GM21529 (cell line): ENCODE data around the gene AVL9.

Experiments used
- ATAC-seq: cut with Tn5 transposase; IDR thresholded peaks from one replicate; pipeline ENCODE4 v1.9.1; 2021; ENCODE audit not compliant: unreplicated experiment

AVL9 gene

GRCh38 chr7:32532716-32533115, 37.4 kb downstream of the AVL9 start:
- ATAC-seq: no peak

DNA sequence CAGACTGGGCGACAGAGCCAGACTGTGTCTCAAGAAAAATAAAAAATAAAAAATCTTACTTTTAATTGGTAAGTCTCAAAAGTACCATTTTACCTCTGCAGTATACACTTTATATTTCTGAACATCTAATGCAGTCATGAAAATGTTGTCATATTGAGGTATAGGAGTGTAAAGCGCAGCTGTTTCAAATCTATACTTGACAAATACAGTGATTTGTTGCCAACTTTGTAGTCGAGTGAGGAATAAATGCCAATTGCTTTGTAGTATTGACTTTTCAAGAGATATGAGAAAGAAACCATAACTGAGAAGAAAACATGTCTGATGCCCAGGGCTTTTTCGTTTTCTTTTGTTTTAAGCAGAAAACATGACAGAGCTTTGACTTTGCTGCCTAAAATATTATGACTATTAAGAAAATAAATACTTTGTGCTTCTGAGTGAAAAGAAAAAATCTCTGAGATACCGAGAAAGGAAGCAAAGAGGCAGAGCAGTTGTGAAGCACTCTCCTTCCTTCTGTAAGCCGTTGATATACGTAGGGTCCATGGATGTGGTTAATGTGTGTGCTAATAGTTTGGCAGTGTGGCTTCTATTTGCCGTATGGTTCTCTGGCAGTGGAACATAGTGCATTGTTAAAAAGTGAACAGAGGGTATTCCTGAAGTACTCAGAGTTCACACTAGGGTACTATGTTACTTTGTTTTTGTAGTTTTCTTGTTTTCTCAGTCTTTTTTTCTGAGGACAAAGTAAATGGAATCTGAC, 38.2 kb downstream of the AVL9 start:
- no peak for ATAC-seq

DNA sequence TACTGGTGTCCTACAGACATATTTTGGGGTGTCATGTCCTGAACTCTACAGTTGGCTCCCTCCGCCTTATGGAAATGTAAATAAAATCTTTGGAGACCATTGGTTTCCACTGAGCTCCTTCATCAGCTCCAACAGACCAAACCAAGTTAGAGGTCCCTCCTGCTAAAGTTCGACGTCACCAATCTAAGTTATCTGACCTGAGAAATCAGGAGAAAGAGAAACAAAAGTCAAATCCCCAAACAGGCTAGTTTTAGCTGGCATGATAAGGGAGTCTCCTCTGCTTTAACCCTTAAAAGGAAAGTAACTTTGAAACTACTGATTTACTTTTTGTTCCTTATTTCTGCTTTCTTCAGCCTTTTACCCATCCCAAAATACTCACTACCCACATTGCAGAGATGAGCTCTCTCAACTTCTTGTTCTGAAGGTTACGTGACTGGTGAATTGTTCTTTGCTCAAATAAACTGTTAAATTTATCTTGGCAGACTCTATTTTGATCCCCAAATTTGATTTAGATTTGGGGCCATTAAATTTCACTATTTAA, 39.9 kb downstream of the AVL9 start:
- ATAC-seq: peak; percentile 64

DNA sequence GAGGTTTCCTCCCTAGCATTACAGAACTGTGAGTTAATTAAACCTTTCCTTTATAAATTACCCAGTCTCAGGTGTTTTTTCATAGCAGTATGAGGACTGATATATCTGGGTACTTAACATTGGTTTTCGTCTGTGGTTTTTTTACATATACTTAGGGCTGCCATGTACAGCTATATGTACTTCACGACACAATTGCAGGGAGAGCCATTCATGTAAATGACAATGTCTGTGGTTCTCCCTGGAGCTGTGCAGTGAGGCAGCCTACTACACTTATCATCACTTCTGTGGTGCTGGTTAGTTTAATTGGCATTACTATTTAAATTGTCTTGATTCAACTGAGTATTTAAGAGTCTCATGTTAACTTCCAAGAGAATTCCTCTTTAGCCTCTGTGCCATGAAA, 40.7 kb downstream of the AVL9 start:
- no peak for ATAC-seq

GRCh38 chr7:32536585-32536984, 41.3 kb downstream of the AVL9 start:
- no peak for ATAC-seq

- ATAC-seq: no peak
These were observed 42.5 kb downstream of the AVL9 start for GRCh38 chr7:32537760-32538159.

- ATAC-seq: no peak
These were observed 44.1 kb downstream of the AVL9 start for GRCh38 chr7:32539366-32539765.

DNA sequence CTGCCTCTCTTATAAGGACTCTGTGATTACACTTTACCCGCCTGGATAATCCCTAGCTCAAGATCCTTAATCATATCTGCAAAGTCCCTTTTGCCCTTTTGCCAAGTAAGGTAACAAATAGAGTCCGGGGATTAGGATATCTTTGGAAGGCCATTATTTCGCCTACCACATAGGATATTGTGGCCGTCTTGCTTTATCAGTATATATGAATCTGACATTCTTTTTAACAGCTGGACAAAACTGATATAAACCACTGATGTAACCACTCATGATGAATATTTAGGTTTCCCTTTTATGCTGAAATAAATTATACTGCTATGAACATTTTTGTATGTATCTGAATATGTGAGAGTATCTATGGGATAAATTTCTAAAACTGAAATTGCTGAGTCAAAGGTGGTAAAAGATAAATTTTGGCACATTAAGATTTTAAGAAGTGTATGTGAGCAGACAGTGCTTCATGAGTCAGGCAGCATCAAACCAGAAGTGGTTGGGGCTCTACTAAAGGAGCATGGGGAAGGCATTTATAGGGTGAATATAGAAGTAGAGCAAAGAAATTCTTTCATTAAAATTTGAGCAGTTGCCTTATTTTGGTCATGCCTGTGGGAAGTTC, 44.7 kb downstream of the AVL9 start:
- ATAC-seq: no peak

- ATAC-seq: no peak
These were observed 47.3 kb downstream of the AVL9 start for GRCh38 chr7:32542595-32542994.

- no peak for ATAC-seq
These were observed 64.2 kb downstream of the AVL9 start for GRCh38 chr7:32559480-32559879.

DNA sequence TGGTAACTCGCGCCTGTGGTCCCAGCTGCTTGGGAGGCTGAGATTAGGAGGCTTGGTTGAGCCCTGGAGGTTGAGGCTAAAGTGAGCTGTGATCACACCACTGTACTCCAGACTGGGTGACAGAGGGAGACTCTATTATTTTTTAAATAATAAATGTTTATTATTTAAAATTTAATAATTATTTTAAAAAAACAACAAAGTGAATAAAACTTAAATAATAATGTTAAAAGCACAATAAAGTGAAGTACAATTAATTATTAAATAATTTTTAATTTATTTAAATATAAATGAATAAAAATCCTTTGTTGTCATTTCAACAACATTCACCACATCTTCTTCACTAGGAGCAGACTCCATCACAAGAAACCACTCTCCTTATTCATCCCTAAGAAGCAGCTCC, 64.8 kb downstream of the AVL9 start:
- no peak for ATAC-seq

GRCh38 chr7:32561613-32562012, 66.3 kb downstream of the AVL9 start:
- ATAC-seq: no peak

DNA sequence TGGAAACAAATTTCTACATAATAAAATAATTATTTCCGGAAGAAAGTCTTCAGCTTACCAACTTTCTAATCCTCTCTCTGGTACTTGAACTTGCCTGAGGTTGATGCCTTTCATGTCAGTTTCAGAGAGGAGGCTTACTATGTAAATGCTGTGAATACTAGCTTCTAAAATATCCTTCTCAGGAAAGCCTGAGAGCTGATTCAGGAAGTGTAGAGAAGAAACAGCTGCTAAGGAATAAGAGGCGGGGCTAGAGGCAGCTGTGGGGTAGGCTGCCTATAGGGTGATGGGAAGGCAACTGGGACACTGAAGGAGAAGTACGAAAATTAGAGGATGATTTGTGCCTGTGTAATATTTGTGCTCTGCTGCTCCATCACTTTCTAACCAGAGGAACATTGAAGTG, 69.3 kb downstream of the AVL9 start:
- ATAC-seq: no peak

DNA sequence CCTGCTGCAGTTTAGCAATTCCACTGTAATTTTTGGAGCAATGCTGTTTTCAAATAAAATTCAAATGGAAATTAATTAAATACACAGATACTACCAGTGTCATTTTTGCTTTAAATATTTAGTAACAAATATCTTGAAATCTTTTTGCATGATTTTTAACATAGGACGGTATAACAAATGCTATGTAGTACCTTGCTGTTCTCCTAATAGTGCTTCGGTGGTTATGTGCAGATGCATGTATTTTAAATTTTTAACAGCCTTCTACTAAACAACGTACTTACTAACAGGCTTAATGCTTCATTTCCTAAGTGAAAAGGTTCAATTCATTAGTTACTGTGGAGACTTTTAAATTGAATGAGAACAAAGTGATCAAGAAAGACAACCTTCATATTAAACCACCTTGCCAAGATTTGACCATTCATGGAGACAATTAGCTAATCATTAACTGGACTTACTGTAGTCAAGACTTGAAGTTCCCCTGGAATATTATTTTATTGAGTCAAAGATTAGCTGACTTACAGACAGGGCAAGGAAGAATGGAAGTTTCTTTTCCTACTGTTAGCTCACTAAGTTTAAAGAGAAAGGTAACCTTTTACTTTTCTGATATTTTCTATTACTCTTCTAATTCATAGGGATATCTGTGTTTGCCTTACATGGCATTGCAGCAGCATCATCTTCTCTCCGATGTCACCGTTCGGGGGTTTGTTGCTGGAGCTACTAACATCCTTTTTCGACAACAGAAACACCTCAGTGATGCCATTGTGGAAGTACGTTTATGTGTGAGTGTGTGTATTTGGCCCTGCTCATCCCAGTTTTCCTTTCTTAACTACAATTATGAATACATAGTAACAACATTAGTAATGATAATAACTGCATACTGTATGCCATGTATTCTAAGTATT, 74.3 kb downstream of the AVL9 start:
- ATAC-seq: no peak

DNA sequence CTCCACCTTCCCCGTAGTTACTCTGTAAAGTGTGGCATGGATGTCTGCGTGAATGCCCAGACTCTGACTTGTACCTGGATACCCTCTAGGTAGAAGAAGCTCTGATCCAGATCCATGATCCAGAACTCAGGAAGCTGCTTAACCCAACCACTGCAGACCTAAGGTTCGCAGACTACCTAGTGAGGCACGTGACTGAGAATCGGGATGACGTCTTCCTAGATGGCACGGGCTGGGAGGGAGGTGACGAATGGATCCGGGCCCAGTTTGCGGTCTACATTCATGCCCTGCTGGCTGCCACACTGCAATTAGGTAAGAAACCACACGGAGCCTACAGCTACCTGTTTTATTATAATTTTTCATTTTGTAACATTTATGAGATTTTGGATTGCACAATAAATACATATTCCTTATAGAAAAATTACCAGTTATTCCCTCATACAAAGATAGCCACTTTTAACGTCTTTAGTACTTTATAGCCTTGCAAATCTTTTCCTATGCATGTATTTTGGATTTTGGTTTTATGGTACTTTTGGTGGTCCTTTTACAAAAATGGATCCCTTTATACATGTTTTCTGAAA, 77.9 kb downstream of the AVL9 start:
- ATAC-seq: no peak

DNA sequence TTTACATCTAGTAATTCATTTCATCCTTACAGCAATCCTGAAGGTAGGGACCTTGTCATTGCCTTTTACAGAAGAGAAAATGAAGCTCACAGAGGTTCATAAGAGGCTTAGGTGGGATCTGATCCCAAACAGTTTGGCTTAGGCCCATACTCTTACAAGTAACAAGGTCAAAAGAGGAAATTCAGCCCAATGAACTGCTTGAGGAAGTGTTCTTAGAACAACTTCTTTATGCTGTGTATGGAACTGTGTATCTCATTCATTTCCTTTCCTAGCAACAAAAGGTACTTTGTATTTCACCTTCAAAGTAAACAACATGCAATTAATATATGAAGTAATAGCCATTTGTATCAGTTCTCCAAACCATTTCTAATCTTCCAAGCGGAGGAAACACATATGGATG, 79.3 kb downstream of the AVL9 start:
- no peak for ATAC-seq

- no peak for ATAC-seq
These were observed 82.1 kb downstream of the AVL9 start for GRCh38 chr7:32577421-32577820.

DNA sequence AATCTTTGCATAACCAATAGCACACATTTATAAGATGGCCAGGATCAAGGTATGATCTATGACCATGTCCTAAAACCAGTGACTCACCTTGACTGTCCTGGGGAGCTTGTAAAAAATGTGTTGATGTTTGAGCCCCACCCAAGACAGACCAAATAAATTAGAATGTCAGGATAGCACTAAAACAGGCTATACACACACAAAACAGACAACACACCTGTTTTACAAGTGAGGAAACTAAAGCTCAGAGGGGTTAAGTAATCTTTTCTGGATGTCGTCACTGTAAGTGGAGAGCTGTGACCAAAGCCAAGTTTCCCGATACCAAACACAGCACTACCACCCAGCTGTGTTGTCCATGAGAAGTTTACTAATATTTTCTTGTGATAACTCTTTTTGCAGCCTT, 84.5 kb downstream of the AVL9 start:
- ATAC-seq: no peak

DNA sequence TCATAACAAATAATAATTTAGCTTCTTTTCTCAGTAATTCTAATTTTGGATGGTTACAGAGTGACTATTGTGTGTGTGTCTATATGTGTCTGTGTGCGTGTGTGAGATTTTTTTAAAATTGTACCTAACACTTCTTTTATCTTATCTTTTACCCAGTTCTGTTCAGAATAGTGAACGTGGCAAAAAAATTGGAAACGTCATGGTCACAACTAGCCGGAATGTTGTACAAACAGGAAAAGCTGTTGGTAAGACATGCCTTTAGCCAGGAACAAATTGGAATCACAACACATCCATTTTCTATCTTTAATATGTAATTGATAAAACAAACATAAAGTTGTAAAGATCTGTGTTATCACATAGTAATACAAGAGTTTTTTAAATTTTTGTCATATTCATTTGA, 85.4 kb downstream of the AVL9 start:
- no peak for ATAC-seq

- no peak for ATAC-seq
These were observed 86.7 kb downstream of the AVL9 start for GRCh38 chr7:32582036-32582435.

DNA sequence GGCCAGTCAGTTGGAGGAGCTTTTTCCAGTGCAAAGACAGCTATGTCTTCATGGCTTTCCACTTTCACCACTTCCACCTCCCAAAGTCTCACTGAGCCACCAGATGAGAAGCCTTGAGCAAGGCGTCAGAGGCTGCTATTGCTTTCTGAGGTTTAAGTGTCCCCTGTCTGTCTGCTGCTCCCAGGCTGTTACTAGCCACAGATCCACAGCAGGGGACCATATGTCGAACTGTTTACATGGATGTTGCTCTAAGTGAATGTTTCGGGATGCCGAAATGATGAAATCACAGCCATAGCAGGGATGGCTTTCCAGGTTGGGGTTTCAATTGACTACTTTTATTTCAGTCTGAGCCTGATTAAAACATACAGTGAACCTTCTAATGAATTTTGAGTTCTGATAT, 88.5 kb downstream of the AVL9 start:
- ATAC-seq: no peak
